Activated CD4-positive, alpha-beta T cell treated with anti-CD3 and anti-CD28 coated beads for 1 hour (primary cell): ENCODE data around the gene SRSF7.
"Not testable (repeated sequence)": the region's sequence is repeated elsewhere in the genome, so short reads cannot be mapped to it uniquely, and the experiment has no call there.

ENCODE experiments used
- DNase-seq: peaks from one replicate; pipeline ENCODE4 v3.0.0-alpha.2; 2020

The SRSF7 gene

DNA sequence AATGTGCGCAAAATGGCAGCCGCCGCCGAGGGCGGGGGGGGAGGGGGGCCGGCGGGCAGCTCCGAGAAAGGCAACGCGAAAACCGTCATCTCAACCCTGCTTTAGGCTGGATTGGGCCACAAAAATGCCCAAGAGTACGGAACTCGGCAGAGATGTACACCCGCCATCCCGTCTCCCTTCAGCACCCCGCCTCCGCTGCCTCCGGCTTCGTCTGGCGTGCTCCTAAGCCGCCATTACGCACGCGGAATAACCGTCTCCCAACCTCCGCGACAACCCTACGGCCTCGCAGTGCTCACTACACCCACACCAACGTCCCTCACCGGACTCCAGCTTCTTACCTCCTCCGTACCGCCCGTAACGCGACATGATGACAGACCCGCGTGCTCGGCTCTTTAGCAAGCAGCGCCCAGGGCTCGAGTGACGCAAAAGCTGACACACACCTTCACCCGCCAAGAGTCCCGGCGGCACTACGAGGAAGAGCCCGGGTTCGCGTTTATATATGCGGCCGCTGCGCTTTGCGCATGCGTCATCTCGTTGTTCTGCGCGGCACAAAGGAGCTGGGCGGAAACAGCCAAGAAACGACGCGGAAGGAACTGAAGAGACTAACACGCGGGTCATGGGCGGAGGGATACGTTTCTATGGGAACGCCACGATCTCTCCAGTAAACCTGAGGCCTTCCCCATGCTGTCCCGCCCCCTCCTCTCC is at the start of gene SRSF7:
Gene SRSF7 (minus strand): TSS at position 471 of the 705 bp plus-strand sequence. CDS start 105 bp downstream, at position 366.
- DNase-seq: peak; percentile 98

DNA sequence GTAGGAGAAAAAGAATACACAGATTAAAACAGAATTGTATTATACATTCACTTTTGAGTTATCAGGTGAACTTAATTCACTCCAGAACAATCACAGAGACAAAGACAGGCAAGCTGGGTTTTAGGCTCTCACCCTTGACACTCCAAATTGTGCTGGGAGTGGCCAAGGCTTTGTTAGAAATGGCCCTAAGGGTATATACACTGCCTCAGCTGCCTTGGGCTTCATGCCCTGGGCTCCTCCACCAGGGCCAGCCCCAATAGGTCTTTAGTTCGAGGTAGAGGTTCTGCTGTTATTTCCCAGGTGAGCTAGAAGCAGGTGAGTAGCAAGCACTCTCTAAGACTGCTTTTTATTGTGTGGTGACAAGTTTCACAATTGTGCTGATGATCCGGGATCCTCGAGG is 46.8 kb upstream of the SRSF7 start:
- DNase-seq: no peak

DNA sequence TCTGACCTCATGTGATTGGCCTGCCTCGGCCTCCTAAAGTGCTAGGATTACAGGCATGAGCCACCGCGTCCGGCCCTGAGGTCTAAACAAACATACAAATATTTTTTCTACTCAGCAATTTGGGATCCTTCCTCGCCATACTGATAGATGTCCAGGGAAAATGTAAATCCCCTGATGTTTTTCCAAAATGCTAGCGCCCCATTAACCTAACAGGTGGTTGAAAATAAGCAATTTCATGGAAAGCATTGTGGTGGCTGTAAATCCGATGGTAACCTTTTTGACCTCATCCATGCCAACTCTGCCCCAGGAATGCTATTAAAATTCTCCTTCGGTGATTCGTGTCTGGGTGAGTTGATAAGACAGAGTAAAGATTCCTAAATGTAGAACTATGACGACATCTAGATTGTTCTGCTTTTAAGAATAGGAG is 46.1 kb upstream of the SRSF7 start:
- no peak for DNase-seq

DNA sequence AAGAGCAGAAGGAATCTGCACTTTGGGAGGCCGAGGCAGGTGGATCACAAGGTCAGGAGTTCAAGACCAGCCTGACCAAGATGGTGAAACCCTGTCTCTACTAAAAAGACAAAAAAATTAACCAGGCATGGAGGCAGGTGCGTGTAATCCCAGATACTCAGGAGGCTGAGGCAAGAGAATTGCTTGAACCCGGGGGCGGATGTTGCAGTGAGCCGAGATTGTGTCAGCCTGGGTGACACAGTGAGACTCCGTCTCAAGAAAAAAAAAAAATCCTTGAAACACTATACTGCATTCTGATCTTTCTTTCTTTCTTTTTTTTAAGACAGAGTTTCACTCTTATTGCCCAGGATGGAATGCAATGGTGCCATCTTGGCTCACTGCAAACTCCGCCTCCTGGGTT is 43.9 kb upstream of the SRSF7 start:
- not testable (repeated sequence) for DNase-seq

DNA sequence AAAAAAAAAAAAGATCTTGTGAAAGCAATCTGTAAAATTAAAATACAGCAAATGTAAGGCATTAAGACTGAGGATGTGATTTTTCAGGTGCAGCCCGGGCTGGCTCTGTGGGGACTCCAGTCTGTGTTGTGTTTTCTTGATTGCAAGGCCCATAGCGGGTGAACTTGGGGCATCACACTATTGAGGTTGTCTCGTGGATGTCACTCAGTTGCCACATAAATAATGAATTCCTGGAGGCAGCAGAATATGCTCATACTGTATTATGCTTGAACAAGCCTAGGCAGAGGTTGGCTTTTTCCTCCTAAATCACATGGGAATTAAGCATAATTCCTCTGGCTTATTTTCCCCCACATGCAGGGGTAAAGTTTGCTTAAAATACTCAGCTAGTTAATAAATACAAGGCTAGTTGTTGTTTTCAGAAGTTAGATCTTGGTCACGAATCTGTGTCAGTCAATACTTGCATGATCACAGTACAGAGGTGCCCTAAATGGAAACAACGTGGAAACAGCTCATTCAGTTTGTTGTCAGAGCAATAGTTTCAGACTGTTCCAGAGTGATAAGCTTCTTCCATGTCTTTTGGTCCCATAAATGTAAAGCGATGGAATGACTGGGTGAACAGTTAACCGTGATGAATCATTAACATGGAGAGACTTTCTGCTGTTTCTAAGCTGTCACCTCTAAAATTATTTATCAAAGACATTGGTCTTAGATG is 43.2 kb upstream of the SRSF7 start:
- no peak for DNase-seq

DNA sequence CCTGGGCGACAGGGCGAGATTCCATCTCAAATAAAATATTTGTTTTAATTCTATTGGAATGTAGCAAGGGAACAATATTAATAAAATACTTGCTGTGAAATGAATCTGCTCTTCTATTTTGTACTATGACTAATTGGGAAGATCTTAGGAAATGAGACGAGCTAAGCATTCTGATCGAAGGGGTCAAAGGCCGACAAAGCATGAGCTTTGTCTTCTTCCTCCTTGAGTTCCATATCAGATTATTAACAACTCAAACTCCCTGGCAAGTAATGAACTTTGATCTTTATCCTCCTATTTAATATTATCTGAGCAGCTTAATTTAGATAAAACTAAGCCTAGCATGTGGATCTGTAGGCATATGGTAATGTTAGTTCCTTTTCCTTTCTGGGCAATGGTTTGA is 42.4 kb upstream of the SRSF7 start:
- no peak for DNase-seq

DNA sequence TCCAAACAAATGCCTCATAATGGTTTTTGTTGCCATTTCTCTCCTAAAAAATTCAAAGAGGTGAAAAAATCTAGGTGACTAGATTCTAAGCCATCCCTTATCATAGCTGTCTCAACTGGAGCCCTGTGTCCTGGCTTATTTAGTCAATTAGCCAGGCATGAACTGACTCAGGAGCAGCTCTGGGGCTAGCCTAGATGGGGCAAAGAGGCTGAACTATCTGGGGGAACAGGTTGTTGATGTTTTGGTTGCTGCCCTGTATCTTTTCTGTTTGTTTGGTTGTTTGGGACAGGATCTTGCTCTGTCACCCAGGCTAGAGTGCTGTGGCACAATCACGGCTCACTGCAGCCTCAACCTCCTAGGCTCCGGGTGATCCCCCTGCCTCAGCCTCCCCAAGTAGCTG is 41.6 kb upstream of the SRSF7 start:
- no peak for DNase-seq

DNA sequence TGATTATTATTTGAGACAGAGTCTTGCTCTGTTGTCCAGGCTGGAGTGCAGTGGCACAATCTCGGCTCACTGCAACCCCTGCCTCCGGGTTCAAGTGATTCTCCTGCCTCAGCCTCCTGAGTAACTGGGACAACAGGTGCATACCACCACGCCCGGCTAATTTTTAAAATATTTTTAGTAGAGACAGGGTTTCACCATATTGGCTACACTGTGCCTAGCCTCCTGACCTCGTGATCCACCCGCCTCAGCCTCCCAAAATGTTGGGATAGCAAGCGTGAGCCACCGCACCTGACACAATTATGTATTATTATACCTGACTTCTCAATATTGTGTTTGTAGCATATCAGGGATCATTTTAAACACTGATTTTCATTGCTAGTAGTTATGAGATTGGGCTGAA is 41.2 kb upstream of the SRSF7 start:
- DNase-seq: not testable (repeated sequence)

DNA sequence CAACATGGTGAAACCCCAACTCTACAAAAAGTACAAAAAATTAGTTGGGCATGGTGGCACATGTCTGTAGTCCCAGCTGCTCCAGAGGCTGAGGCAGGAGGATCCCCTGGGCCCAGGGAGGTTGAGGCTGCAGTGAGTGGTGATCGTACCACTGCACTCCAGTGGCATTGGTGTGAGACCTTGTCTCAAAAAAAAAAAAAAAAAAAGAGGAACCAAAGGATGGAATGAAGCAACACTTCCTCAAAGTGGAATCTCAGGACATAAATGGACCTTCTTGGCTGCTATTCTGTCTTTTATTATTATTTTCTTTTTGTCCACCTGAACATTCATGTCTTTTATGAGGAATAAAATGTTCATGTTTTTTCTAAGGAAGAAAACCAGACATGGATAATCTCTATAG is 40.6 kb upstream of the SRSF7 start:
- no peak for DNase-seq

DNA sequence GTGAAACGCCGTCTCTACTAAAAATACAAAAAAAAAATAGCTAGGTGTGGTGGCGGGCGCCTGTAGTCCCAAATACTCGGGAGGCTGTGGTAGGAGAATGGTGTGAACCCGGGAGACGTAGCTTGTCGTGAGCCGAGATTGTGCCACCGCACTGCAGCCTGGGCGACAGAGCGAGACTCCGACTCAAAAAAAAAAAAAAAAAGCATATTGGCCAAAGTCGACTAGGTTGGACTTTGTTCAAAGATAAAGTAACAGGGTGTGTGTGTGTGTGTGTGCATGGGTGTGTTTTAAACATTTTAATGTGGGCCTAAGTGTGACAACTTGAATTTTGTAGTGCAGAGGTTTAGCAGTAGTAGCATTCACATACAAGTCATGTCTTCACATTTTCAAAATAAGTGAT is 38.5 kb upstream of the SRSF7 start:
- no peak for DNase-seq

DNA sequence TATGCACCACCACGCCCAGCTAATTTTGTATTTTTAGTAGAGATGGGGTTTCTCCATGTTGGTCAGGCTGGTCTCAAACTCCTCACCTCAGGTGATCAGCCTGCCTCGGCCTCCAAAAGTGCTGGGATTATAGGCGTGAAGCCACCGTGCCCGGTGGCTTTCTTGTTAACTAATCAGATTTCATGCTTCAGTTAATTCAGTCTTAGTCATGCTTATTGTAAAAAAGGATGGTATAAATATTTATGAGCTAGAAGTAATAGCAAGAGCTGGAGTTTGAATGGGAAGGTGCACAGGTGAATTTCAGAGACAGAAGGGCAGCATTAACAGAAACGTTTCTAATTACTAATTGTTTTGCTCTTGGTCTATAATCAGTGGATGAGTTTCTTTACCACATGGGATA is 37.1 kb upstream of the SRSF7 start:
- no peak for DNase-seq

DNA sequence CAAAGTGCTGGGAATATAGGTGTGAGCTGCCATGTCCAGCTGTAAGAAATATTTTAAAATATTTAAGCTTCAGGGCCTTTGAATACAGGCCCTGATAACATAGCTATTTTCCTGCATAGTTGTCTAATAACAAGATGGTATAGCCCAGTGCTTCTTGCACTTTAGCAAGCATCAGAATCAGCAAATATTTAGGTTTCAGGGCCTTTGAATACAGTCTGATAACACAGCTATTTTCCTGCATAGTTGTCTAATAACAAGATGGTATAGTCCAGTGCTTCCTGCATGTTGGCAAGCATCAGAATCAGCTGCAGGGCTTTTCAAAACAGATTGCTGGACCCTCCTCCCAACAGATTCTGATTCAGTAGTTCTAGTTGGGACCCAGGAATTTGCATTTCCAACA is 32.4 kb upstream of the SRSF7 start:
- no peak for DNase-seq

DNA sequence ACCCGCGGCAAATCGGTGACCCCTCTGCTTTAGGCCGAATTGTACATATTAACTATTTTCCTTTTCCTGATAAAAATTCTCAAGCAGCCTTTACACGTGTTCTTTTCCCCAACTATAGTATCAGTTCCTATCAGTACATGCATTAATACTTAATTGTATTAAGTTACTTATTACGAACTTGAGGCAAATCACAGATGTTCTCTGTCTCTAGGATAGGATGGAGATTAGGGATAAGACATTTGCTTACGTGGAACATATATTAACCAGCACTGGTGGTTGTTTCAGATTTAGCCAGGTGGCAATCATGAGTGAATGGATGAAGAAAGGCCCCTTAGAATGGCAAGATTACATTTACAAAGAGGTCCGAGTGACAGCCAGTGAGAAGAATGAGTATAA is 27.5 kb upstream of the SRSF7 start:
- no peak for DNase-seq

DNA sequence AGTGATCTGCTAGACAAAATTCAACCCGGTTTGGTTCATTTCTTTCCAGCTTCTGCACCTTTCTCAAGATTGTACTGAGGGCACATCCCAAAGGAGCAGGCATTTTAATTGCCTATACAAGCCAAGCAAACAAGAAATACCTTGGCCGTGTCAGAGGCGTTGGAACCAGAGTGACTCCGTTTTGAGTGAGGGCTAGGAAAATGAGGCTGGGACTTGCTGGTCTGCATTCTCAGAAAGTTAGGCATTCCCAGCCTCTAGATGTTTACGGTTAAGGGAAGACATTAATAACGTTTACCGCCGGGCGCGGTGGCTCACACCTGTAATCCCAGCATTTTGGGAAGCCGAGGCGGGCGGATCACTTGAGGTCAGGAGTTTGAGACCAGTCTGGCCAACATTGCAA is 25.4 kb upstream of the SRSF7 start:
- no peak for DNase-seq

DNA sequence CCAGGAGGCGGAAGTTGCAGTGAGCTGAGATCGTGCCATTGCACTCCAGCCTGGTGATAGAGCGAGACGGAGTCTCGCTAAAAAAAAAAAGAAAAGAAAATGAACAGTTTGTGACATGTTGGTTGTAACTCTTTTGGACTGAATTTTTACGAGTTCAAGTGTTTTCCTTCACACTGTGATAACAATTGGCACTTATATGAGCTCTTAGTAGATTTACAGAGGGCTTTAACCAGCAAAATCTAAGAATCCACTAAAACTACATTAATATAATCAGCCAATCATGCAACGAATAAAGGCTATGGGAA is 24.7 kb upstream of the SRSF7 start:
- DNase-seq: no peak

DNA sequence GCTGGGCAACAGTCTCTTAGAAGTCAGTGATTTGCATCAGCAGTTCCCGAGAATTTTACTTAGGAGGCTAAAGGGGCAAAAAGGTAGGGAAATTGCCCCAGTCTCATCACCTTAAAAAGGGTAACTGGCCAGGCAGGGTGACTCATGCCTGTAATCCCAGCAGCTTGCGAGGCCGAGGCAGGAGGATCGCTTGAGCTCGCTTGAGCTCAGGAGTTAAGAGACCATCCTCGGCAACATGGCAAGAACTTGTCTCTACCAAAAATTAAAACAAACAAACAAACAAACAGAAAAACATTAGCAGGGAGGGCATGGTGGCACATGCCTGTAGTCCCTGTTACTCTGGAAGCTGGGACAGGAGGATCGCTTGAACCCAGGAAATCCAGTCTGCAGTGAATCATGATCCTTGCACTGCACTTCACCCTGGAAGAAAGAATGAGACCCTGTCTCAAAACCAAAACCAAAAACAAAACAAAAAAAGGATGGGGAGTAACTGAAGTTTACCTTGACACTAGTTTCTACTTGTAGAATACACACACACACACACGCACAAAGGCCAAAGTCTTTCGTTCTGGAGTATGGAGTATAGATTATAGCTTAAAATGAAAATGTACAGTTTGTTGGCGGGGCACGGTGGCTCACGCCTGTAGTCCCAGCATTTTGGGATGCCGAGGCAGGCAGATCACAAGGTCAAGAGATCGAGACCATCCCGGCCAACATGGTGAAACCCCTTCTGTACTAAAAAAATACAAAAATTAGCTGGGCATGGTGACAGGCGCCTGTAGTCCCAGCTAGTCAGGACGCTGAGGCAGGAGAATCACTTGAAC is 24.1 kb upstream of the SRSF7 start:
- DNase-seq: no peak

DNA sequence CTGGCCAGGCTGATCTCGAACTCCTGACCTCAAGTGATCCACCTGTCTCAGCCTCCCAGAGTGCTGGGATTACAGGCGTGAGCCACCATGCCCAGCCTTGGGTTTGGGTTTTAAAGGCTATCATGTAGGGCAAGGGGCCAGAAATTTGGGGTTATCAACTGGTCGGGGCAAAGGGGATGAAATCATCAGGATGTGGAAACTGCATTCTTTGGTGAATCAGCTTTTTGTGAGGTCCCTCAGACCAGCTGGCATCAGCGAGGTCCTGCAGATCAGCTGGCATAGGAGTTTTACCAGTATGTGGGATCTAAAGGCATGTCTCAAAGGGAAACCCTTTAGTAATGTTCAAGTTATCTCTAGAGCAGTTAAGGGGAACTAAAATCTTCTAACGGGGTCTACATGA is 20.5 kb upstream of the SRSF7 start:
- no peak for DNase-seq

DNA sequence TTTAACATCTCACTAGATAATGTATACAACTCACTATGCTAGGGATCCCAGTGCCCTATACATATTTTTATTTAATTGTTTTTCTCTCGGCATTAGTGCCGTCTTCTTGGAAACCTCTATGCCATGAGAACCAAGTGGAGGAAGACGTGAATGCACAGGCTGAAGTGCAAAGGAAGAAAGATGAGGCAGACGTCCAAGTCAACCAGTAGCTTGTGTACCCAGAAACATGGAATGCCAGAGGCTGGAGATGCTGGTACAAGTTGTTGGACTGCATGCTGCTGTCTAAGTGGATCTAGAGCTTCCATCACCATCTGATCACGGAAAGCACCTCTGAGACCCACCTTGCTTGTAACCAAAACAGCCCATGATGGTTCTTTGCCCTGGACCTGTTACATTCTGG is 14.4 kb upstream of the SRSF7 start:
- DNase-seq: no peak

DNA sequence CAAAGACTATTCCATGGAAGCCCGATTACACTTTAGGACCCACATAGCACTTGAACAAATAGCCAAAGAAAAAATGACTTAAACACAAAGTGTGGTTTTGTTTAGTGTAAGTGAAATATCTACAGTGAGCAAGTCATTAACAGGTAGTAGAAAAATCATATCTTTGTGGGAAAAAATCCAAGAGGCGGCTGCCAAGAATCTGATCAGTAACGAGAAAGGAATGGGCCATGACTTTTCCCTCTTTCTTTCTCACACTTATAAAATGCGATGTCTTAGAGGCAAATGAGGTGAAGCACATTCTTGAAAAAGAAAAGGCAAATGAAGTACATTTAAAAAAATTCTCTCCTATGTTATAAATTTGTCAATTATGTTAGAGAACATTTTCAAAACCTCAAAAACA is 14.0 kb upstream of the SRSF7 start:
- no peak for DNase-seq

DNA sequence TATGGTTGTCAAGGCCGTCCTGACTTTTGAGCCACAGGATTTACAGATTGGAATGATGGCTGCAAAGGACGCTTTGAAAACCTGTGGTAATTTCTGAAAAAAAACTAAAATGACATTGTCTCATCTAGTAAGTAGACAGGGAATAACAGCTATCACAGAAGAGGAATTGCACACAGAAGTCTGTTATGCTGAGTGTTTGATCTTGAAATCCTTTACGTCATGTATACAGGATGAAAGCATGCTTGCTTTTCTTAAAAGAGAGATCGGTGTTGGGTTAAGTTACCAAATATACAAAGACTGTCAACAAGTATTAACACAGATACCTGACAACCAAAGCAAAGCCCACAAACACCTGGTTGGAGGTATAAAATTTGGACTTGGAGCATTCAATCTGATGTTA is 12.6 kb upstream of the SRSF7 start:
- no peak for DNase-seq

DNA sequence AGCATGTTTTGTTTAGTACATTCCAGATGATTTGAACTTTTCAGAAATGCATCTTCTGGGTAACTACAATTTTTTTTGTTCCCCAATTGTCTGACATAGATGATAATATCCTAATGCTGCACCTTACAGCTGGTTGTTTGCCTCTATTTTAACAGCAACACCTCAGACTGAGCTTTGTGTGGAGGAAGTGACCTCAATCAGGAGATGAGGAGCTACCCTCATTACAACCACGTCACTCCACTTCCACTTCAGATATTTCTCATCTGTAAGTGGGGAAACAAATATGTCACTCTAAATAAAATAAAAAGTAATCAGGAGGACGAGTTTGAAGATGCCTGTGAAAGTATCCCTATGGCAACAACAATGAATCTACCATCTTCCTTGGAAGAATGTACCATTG is 12.1 kb upstream of the SRSF7 start:
- DNase-seq: no peak

DNA sequence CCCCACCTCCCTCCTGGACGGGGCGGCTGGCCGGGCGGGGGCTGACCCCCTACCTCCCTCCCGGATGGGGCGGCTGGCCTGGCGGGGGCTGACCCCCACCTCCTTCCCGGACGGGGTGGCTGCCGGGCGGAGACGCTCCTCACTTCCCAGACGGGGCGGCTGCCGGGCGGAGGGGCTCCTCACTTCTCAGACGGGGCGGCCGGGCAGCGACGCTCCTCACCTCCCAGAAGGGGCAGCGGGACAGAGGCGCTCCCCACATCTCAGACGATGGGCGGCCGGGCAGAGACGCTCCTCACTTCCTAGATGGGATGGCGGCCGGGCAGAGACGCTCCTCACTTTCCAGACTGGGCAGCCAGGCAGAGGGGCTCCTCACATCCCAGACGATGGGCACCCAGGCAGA is 4.7 kb upstream of the SRSF7 start:
- DNase-seq: not testable (repeated sequence)

DNA sequence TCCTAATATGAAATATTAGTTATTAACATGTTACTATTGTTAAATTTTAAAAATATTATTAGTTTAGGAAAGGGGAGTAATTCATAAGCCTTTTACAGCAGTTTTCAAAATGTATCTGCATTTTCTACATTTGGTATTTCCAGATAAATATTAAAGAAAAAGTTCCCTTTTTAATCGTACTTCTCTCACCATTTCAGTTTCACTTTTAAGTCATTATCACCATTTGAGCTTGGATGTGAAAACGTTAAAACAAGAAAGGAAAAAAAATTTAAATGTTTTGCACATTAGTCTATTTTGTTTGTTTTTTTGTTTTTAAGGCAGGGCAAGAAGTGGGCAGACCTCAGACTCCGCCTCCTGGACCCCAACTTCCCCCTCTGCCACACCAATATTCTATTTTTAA is 3.3 kb upstream of the SRSF7 start:
- no peak for DNase-seq

DNA sequence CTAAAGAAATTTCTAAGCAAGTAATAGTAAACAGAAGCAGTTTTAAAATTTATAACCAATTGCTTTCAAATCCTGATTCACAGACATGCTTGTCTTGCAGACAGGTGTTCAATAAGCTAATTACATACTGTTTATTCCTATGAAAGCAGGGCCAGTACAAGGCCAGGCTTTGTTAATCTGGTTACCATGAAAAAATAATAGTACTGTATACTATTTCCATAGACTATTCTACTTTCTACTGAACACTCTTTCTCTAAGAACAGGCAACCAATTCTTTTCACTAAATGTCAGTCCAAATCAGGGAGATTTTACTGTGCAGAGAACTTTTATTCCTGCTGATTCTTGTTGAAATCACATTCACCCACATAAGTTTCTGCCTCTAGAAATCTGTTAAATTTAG is 2.9 kb upstream of the SRSF7 start:
- no peak for DNase-seq
